HEK293 (cell line): Measurements from ENCODE around the gene NUP85.

Experiments used
- CTCF ChIA-PET: fragments of 350-600 bp; formaldehyde crosslinking; extraction: SDS; loops from one replicate; lab custom pipeline; 2021; ENCODE audit warnings: antibody characterized with exemption; lab: Yijun Ruan, JAX
- POLR2A ChIA-PET: fragments of 300-600 bp; formaldehyde crosslinking; extraction: SDS; loops from one replicate; lab custom pipeline; 2020; ENCODE audit warnings: antibody characterized with exemption, inconsistent platforms; lab: Yijun Ruan, JAX
- H3K27ac ChIP-seq: fragments of 200-500 bp; sonication (Bioruptor generic); 2 replicates; pipeline ENCODE4 v1.5.1; 2014; ENCODE audit warnings: low read depth, low read length, control low read depth, inconsistent platforms; ENCODE audit errors: extremely low read depth
- H3K36me3 ChIP-seq, 2 experiments: fragments of 200-500 bp in 1 of 2; sonication (Bioruptor generic) in 1 of 2; 1 replicate in 1 of 2; 2 replicates in 1 of 2; pipeline ENCODE4 v1.5.1; 2014 to 2017; ENCODE audit warnings: inconsistent platforms in 2 of 2, low read length in 2 of 2; ENCODE audit not compliant: control insufficient read depth in 2 of 2, insufficient read depth in 1 of 2
- H3K4me1 ChIP-seq: fragments of 200-500 bp; sonication (Bioruptor generic); 2 replicates; pipeline ENCODE4 v1.5.1; 2014; ENCODE audit warnings: mild to moderate bottlenecking, low read length, inconsistent platforms; ENCODE audit not compliant: control insufficient read depth, insufficient read depth
- H3K4me3 ChIP-seq: 2 replicates; pipeline ENCODE4 v1.5.1; 2011; ENCODE audit warnings: low read depth, mild to moderate bottlenecking, control low read depth, low read length, moderate library complexity
- H3K9me3 ChIP-seq: fragments of 200-500 bp; sonication (Bioruptor generic); 2 replicates; pipeline ENCODE4 v1.5.1; 2014; ENCODE audit warnings: low read depth, low read length, inconsistent platforms; ENCODE audit not compliant: control insufficient read depth, insufficient read depth
- PATZ1 ChIP-seq: fragments of 450-650 bp; formaldehyde crosslinking; IDR thresholded peaks from 2 replicates; pipeline ENCODE4 v1.5.1; 2016; ENCODE audit warnings: missing biosample characterization, missing genetic modification characterization
- PBX3 ChIP-seq: sonication (generic); formaldehyde crosslinking; IDR thresholded peaks from 2 replicates; pipeline ENCODE4 v1.8.1; 2022; ENCODE audit warnings: mild to moderate bottlenecking, moderate library complexity, missing genetic modification reagents
- PRDM2 ChIP-seq: fragments of 450-650 bp; formaldehyde crosslinking; IDR thresholded peaks from 2 replicates; pipeline ENCODE4 v1.5.1; 2016; ENCODE audit warnings: missing biosample characterization, missing genetic modification characterization, borderline replicate concordance
- TRIM28 ChIP-seq: IDR thresholded peaks from 2 replicates; pipeline ENCODE4 v1.6.1; 2011; ENCODE audit warnings: low read length, control low read depth, borderline replicate concordance
- ZBTB1 ChIP-seq: fragments of 450-650 bp; formaldehyde crosslinking; IDR thresholded peaks from 2 replicates; pipeline ENCODE4 v1.5.1; 2016; ENCODE audit warnings: missing biosample characterization, missing genetic modification characterization
- ZFP69B ChIP-seq: fragments of 450-650 bp; formaldehyde crosslinking; IDR thresholded peaks from 2 replicates; pipeline ENCODE4 v1.5.1; 2016; ENCODE audit warnings: missing biosample characterization, missing genetic modification characterization
- ZNF10 ChIP-seq: fragments of 450-650 bp; formaldehyde crosslinking; IDR thresholded peaks from 2 replicates; pipeline ENCODE4 v1.5.1; 2017; ENCODE audit warnings: missing biosample characterization, missing genetic modification characterization
- ZNF114 ChIP-seq: fragments of 450-650 bp; formaldehyde crosslinking; IDR thresholded peaks from 2 replicates; pipeline ENCODE4 v1.5.0; 2017; ENCODE audit warnings: missing biosample characterization, missing genetic modification characterization
- ZNF148 ChIP-seq: fragments of 450-650 bp; formaldehyde crosslinking; IDR thresholded peaks from 2 replicates; pipeline ENCODE4 v1.5.0; 2017; ENCODE audit warnings: missing biosample characterization, missing genetic modification characterization, borderline replicate concordance
- ZNF416 ChIP-seq: fragments of 450-650 bp; formaldehyde crosslinking; IDR thresholded peaks from 2 replicates; pipeline ENCODE4 v1.5.1; 2016; ENCODE audit warnings: missing biosample characterization, missing genetic modification characterization
- ZNF433 ChIP-seq: fragments of 450-650 bp; formaldehyde crosslinking; IDR thresholded peaks from 2 replicates; pipeline ENCODE4 v1.5.1; 2016; ENCODE audit warnings: missing biosample characterization, missing genetic modification characterization, low read depth
- ZNF654 ChIP-seq: fragments of 450-650 bp; formaldehyde crosslinking; IDR thresholded peaks from 2 replicates; pipeline ENCODE4 v1.5.1; 2016; ENCODE audit warnings: low read depth, missing biosample characterization, missing genetic modification characterization
- ZNF76 ChIP-seq: fragments of 450-650 bp; formaldehyde crosslinking; IDR thresholded peaks from 2 replicates; pipeline ENCODE4; 2016; ENCODE audit warnings: low read depth, missing biosample characterization, missing genetic modification characterization, borderline replicate concordance

NUP85 gene

GRCh38 chr17:75241996-75242460 is 36.5 kb downstream of the NUP85 start (continued):
- TF ChIP-seq ZNF148 (tag by site-specific recombination) (no peak), ZNF10 (tag by site-specific recombination) (no peak), ZNF433 (tag by site-specific recombination) (no peak), ZNF416 (tag by site-specific recombination) (no peak), ZBTB1 (tag by site-specific recombination) (no peak)

GRCh38 chr17:75242461-75243042 is 37.1 kb downstream of the NUP85 start:
- peak; percentile 51; the same call in 1 of the 2 replicates for TF ChIP-seq ZFP69B (tag by site-specific recombination)
- no peak for TF ChIP-seq TRIM28
- no peak overlapping the region for H3K4me3 ChIP-seq
- H3K36me3 ChIP-seq: peaks cover 20 to 95% of the 10 kb centered on the region in 2 experiments
- H3K27ac ChIP-seq: no peak overlapping the region
- POLR2A ChIA-PET: no interaction called here
- H3K4me1 ChIP-seq: no peaks in the 10 kb centered on the region
- no peaks in the 10 kb centered on the region for H3K9me3 ChIP-seq
- CTCF ChIA-PET: interaction anchor here (0.5 to 7.4 kb wide), 6 partner anchors 18 to 180 kb away, joined by 3 to 74 read pairs (median 20); partner anchors contain the start of genes GGA3, MIF4GD and MRPS7

- H3K4me3 ChIP-seq: no peak overlapping the region
- POLR2A ChIA-PET: no interaction called here
- H3K9me3 ChIP-seq: no peaks in the 10 kb centered on the region
- no peak overlapping the region for H3K27ac ChIP-seq
- H3K36me3 ChIP-seq: peaks cover 14 to 81% of the 10 kb centered on the region in 2 experiments; a peak in 2 of 3 replicates
- CTCF ChIA-PET: interaction anchor here (0.5 to 2.7 kb wide), 6 partner anchors 8 to 202 kb away, joined by 3 to 11 read pairs (median 3); partner anchors contain the start of genes GGA3 and MRPS7
- H3K4me1 ChIP-seq: no peaks in the 10 kb centered on the region
- TF ChIP-seq PATZ1 (tag by site-specific recombination): no peak
- no peak for TF ChIP-seq PRDM2 (tag by site-specific recombination)
- TF ChIP-seq ZNF148 (tag by site-specific recombination): no peak
- TF ChIP-seq ZNF114 (tag by site-specific recombination): no peak
- TF ChIP-seq ZNF76 (tag by site-specific recombination): no peak
- no peak for TF ChIP-seq PBX3
- no peak for TF ChIP-seq ZNF654 (tag by site-specific recombination)
Observed at GRCh38 chr17:75244133-75244866, 38.8 kb downstream of the NUP85 start.
